GM23248 (cell line): ENCODE data around the gene PKNOX2.

Source experiments
- EZH2 ChIP-seq: fragments of 200-600 bp; sonication (generic); IDR thresholded peaks from 2 replicates; pipeline ENCODE4 v1.6.1; 2018; ENCODE audit warnings: antibody characterized with exemption, mild to moderate bottlenecking; ENCODE audit not compliant: insufficient read depth, poor library complexity, severe bottlenecking
- EZH2phosphoT487 ChIP-seq: fragments of 200-600 bp; sonication (generic); IDR thresholded peaks from 2 replicates; pipeline ENCODE4 v1.6.1; 2018; ENCODE audit warnings: antibody characterized with exemption, moderate library complexity, mild to moderate bottlenecking, low read depth; ENCODE audit not compliant: insufficient read depth

DNA sequence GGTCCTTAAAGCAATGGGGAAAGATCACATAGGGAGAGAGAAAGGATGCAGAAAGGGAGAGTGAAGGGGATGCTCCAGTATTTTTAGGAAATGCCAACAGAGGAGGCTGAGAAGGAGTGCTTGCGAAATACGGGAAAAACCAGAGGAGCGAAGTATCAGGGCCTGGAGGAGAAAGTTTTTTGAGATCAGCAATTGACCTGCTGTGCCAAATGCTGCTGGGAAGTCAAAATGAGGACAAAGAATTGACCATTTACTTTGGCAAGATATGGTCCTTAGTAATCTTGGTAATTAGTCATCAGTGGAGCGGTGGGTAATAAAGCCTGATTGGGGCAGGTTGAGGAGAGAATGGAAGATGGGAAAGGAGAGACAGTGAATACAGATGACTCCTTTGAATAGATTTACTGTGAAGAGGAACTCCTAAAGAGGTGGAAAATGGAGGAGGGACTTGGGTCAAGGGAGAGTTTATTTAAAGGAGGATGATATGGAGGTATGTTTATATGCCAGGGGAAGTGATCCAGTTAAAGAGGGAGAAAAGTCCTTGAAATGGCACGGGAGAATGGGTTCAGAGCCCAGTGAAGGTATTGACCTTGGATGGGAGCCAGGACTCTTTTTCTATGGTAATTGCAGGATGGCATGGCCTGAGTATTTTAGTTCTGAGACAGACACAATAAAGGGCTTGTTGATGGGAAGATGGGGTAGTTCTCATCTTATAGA lies 111.5 kb downstream of the PKNOX2 start:
- TF ChIP-seq EZH2 (no peak), EZH2phosphoT487 (no peak)
